GM18873 (cell line): ENCODE results near the gene GPATCH8.

Experiments used
- ATAC-seq: cut with Tn5 transposase; IDR thresholded peaks from one replicate; pipeline ENCODE4 v1.9.1; 2021; ENCODE audit warnings: mild to moderate bottlenecking, moderate library complexity, moderate number of reproducible peaks; ENCODE audit not compliant: unreplicated experiment, low FRiP score

Gene GPATCH8

DNA sequence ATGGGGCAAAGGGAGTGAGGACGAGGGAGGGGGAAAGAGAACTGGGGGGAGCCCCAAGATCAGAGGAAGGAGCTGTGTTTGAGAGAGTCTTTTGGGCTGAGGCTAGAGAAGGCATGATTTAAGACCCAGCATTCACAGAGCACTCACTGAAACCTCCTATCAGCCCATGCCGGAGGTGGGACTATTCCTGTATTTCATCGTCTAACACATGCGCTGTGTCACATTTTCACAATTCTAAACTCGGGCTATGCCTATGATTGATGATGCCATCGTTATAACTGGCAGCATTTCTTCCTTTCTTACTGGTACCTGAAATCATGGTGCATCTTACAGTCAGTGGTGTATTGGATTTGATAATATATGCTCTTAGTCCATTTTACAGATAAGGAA is 143.1 kb downstream of the GPATCH8 start:
- ATAC-seq = no peak

DNA sequence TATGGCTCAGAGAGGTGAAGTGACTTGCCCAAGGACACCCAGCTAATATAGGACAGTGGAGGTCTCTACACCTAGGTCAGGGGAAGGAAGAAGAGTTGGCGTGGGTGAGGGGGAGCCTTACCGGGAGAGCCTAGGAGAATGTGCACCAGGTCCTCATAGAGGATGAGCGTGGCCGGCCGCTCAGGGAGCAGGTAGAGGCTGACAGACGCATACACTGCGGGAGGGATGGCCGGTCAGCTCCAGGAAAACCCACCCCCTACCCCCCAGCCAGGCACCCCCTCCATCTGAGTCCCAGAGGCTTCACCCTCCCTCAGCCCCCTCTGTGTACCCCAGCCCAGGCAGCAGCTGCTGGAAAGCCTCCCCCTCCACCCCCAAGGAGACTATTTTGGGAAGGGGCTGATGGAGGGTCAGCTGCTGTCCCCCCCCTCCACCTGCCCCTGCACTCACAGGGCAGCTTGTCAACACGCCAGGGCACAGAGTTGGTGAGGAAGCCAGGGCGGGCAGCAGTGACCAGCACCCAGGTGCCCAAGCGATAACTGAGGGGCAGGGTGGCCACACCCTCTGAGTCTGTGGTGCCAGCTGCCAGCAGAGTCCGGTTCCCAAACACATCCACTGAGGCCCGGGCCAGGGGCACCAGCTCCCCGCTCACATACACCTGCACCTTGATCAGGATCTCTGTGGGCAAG is 143.6 kb downstream of the GPATCH8 start:
- ATAC-seq = no peak

DNA sequence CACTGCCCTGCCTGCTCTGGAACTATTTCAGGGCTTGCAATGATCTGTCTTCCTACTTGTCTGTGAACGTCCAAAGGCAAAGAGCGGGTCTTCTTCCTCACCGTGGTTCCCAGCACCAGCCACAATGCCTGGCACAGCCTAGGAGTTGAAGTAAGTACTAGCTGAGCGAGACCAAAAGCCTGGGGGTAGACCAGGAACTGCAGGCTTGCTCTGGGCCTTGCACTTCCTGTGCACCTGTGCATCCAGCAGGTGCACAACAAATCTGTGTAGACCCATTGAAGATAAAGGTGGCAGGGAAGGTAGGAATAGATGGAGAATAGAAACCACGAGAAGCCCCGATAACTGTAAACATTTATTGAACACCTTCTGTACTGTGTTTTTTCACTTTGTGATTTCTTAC is 144.2 kb downstream of the GPATCH8 start:
- no peak for ATAC-seq

DNA sequence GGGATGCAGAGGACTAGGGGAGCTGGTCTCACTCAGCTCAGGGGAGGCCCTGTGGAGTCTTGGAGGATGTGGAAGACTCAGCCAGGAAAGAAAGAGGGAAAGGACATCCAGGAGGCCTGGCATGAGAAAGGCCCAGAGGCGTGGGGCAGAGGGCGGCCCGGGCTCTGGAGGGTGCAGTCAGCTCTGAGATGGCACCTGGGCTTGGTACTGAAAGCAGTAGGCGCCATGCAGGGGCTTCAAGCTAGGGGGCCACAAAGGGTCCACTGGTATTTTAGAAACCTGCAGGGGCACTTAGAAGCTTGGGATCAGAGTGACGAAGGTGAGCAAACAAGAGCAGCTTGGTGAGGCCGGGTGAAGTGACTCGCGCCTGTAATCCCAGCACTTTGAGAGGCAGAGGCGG is 145.1 kb downstream of the GPATCH8 start:
- ATAC-seq = no peak

DNA sequence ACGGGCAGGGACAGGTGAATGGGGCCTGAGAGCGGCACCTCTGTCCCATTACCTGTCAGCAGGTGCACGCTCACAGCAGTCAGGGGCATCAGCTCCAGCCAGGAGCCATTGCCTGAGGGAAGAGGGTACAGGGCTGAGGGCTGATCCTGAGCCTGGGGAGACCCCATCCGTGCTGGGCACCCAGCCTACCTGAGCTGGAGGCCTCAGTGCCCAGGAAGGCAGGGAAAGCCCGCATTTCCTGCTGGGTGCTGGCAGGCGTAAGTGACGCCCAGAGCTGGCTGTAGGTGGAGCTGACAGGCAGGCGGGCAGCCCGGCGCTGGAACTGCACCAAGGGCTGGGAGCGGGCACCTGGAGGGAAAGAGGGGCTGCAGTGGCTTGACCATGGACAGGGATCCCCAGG is 147.0 kb downstream of the GPATCH8 start:
- ATAC-seq = no peak

DNA sequence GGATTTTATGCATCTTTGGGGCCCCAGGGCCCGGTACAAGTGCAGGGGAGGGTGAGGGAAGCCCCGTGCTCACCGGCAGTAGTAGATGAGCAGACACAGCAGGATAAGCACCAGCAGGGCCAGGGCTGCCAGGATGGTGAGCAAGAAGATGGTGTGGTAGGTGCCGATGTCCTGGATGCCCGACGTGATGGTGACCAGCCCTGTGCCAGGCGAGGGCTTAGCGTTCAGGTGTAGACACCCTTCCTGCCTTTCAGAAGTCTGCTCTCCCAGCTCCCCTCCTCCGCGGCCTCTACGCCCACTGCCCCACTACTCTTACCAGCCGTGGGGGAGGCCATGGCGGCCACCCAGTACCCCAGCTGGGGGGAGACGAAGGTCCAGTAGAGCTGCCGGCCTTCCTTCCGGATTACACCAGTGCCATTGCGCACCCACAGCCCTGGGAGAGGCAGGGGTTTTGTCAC is 147.5 kb downstream of the GPATCH8 start:
- no peak for ATAC-seq

DNA sequence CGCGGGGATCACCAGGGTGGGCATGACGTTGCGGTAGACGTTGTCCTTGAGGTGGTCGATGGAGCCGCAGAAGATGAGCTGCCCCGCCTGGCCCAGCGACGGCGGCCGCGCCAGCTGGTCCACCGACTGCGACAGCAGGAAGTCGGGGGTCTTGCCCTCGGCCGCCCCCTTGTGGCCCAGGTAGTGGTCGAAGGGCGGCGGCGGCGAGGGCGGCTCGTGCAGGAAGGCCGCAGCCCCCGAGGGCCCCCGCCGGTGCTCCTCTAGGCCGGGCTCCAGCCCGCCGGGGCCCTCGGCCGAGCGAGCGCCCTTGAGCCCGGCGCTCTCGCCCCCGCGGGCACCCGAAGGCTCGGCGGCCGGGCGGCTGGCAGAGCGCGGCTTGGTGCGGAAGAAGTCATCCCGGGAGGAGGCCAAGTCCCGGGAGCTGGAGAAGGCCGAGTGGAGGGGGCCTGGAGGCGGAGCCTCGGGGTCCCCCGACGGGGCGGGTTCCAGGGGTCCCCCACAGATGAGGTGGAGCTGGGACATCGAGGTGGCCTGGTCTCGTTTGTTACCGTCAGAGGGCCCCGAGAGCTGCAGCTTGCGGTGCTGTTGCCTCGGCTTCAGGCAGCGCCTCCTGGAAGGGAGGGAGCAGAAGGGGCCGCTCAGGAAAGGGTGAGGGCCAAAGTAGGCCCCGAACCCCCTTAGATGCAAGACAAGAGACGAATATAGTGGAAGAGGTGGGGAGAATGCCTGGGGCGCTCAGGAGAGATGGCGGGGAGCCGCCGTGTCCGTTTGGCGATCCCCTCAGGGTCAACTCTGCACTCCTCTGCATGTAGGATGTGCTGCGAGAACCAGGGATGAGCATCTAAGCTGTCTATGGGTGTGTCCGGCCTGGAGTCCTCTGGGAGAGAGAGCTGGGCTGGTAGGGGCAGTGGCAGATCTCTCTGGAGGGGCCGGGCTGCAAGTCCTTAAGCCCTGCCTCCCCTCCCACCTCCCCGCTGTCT is 148.3 kb downstream of the GPATCH8 start:
- no peak for ATAC-seq

DNA sequence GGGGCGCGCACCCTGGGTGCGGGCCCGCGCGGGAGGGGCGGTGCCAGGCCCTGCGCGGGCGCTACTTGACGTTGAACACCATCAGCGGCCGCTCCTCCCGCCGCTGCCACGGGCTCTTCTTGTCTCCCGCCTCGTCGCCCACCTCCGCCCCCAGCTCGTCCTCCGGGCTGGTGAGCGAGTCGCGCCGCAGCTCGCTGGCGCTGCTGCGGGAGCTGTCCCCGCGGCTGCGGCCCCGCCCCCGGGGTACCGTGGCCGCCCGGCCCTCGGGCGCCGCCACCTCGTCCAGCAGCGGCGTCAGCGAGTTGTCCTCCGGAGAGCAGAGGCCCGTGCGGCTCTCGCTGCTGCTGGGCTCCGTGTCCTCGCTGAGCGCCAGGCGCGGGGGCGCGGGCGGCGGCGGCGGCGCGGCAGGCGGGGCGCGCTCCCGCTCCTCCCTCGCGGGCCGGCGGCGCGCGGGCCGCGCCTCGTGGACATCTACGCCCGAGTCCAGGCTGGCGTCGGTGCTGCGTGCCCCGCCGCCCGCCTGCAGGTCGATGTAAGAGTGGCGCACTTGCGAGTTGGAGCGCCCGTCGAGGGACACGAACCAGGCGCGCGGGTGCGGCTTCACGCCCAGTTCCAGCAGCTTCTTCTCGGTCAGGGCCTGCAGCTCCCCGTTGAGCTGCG is 149.4 kb downstream of the GPATCH8 start:
- ATAC-seq = no peak

DNA sequence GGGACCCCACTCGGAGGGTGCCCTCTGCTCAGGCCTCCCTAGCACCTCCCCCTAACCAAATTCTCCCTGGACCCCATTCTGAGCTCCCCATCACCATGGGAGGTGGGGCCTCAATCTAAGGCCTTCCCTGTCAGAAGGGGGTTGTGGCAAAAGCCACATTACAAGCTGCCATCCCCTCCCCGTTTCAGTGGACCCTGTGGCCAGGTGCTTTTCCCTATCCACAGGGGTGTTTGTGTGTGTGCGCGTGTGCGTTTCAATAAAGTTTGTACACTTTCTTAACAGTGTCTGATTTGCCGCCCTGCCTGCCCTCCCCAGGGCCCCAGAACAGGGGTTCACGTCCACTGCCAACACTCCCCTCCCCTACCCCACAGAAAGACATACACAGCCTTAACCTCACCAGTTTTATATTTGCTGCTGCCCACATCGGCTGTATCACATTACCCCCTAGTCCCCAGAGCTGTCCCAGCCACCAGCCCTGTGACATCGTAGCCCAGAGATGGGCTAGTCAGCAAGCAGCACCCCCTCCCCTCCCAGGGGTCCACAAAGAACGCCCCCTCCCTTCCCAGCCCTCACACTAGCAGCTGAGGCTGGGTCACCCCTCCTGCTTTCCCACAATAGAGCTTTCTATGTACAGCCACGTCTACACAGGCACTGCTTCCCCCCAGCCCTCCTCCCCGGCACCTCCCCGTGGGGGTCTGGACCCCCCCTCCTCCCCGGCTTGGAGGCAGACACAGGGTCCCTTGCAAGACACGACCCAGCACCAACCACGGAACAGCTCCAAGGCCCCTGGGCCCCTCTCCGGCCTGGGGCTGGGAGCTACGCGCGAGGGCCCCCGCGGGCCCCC is 150.2 kb downstream of the GPATCH8 start:
- no peak for ATAC-seq

DNA sequence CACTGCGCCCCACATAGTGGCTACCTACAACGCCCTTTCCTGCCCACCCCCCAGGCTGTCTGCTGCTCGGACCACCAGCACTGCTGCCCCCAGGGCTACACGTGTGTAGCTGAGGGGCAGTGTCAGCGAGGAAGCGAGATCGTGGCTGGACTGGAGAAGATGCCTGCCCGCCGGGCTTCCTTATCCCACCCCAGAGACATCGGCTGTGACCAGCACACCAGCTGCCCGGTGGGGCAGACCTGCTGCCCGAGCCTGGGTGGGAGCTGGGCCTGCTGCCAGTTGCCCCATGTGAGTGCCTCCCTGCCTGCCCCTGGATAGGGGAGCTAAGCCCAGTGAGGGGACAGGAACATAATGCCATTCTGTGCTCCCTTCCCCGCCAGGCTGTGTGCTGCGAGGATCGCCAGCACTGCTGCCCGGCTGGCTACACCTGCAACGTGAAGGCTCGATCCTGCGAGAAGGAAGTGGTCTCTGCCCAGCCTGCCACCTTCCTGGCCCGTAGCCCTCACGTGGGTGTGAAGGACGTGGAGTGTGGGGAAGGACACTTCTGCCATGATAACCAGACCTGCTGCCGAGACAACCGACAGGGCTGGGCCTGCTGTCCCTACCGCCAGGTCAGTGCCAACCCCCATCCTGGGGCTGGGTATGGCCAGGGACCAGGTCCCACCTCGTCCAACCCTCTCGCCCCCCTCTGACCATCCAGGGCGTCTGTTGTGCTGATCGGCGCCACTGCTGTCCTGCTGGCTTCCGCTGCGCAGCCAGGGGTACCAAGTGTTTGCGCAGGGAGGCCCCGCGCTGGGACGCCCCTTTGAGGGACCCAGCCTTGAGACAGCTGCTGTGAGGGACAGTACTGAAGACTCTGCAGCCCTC is 151.0 kb downstream of the GPATCH8 start:
- ATAC-seq = no peak

DNA sequence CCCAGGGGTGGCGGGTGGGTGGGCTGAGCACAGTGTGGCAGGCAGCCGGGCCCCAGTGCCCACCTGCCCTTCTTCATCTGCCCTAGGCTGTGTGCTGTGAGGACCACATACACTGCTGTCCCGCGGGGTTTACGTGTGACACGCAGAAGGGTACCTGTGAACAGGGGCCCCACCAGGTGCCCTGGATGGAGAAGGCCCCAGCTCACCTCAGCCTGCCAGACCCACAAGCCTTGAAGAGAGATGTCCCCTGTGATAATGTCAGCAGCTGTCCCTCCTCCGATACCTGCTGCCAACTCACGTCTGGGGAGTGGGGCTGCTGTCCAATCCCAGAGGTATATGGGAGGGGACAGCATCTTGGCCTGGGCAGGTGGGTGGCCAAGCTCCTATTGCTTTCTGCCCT is 151.7 kb downstream of the GPATCH8 start:
- no peak for ATAC-seq

DNA sequence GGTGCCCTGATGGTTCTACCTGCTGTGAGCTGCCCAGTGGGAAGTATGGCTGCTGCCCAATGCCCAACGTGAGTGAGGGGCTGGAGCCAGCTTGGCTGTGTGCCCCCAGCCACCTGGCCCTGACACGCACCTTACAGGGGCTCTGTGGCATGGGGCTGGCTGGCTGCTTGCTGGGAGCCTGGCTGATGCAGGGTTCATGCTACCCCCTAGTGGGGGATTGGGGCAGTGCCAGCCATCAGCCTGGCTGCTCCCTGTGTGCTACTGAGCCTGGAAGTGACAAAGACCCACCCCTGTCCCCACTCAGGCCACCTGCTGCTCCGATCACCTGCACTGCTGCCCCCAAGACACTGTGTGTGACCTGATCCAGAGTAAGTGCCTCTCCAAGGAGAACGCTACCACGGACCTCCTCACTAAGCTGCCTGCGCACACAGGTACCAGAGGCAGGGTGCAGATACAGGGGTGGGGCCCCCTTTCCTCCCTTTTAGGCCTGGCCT is 152.4 kb downstream of the GPATCH8 start:
- ATAC-seq = no peak

DNA sequence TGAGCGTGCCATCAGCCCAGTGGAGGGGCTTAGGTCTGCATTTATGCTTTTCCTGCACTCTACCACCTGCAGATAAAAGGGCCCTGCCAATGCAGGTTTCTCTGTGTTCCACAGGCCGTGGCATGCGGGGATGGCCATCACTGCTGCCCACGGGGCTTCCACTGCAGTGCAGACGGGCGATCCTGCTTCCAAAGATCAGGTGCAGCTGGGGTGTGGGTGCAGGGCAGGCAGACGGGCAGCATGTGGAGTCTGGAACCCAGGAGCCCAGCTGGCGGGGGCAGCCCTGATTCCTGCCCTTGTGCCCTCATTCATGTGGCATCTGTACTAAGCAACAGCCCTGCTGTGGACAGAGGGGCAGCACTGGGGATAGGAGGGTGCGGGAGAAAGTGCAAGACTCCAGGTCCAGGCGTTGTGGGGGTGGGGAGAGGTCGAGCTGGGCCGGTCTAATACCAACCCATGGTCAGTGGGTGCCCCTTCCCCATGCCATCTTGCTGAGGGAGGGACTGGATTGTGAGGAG is 153.6 kb downstream of the GPATCH8 start:
- ATAC-seq = no peak

DNA sequence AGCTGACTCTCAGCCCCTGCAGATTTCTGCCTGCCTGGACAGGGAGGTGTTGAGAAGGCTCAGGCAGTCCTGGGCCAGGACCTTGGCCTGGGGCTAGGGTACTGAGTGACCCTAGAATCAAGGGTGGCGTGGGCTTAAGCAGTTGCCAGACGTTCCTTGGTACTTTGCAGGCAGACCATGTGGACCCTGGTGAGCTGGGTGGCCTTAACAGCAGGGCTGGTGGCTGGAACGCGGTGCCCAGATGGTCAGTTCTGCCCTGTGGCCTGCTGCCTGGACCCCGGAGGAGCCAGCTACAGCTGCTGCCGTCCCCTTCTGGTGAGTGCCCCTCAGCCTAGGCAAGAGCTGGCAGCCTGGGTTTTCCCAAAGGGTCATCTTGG is 154.2 kb downstream of the GPATCH8 start:
- ATAC-seq = no peak

DNA sequence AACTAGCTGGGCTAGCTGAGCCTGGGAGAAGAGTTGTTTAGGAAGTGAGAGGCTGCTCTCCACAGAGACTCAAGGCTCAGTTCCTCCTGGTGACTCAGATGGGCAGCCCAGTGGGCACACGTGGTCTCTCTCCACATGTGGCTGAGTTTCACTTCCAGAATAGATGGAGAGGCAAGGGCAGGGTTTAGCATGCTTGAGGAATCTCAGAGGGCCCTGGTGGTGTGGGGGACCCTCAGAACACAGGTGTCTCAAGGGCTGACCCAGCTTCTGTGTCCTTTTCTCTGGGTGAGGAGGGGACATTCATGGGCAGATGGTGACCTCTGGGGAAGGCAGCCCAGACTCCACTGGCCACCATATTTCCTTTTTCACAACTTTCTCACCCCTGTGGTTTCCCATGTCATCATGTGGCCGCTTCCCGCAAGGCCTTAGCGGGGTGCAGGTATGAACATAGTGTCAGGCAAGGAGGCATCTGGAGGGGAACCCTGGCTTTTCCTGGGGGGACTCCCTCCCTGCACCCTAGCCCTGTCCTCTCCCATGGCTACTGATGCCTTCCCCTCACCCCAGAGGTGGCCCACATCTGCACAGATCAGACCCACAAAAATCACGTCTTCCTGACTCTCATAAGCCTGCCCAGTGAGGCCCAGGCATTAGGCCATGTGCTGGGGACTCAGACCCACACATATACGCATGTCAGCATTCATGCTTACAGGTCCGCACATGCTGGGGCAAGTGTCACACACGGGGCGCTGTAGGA is 154.8 kb downstream of the GPATCH8 start:
- peak; percentile 37 for ATAC-seq
